GM19328 (cell line): Measurements from ENCODE around the gene GGTA1.

ENCODE experiments used
- ATAC-seq: cut with Tn5 transposase; IDR thresholded peaks from one replicate; pipeline ENCODE4 v1.9.1; 2021; ENCODE audit warnings: mild to moderate bottlenecking, moderate library complexity; ENCODE audit not compliant: unreplicated experiment

GGTA1 gene

DNA sequence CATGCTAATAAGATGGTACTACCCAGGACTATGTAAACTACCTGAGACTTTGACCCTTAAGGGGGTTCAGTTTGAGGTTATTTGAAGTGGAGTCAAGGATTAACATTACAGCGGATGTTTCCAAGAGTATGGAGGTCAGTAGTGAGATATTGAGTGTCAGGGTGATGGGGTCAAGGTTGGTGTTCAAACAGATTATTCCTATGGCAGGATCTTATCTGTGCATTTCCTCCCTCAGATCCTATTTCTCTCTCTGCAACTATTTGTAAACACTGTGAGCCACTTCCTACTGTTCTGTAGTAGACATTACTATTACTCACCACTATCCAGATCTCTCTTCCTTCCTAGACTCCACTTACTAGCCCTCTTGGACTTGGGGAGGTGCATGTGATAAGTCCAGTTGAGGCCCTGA is 75.6 kb downstream of the GGTA1 start:
- no peak for ATAC-seq

DNA sequence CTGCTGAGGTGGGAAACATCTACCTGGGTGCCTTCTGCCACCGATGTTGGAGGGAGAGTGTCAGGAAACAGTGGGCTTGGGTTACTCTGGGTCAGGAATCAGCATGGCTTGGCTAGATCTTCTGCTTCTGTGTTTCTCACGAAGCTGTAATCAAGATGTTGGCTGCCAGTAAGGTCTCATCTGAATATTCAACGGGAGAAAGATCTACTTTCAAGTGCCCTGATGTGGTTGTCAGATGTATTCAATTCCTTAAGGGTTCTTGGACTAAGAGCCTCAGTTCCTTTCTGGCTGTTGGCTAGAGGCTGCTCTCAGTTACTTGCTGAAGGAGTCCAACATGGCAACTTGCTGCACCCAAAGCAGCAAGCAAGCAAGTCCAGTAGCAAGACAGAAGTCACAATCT is 87.7 kb downstream of the GGTA1 start:
- no peak for ATAC-seq

DNA sequence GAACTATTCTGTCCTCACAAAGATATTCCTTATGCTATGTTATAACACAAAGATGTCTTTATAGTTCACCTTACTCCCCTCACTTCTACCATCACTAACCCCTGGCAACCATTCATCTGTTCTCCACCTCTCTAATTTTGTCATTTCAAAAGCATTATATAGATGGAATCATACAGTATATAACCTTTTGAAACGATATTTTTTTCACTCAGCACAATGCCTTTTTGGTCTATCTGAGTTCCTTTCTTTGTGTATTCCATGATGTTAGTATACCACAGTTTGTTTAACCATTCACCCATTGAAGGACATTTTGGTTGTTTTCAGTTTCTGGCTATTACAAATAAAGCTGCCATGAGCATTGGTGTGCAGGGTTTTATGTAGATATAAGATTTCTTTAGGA is 93.7 kb downstream of the GGTA1 start:
- ATAC-seq = no peak
